HG03025 (cell line): Measurements from ENCODE around the gene EPS15.
A peak's percentile ranks its signal among the peaks of the same experiment; 100 is the strongest.
"Not testable (repeated sequence)": the region's sequence is repeated elsewhere in the genome, so short reads cannot be mapped to it uniquely, and the experiment has no call there.

Experiments used
- ATAC-seq: cut with Tn5 transposase; IDR thresholded peaks from one replicate; pipeline ENCODE4 v1.9.1; 2021; ENCODE audit warnings: mild to moderate bottlenecking, moderate library complexity; ENCODE audit not compliant: unreplicated experiment, low FRiP score

EPS15 gene

GRCh38 chr1:51519048-51519864 is at the start of gene EPS15:
Gene EPS15 (minus strand): TSS chr1:51519266. CDS start chr1:51519231, 35 bp downstream.
- peak; percentile 49 for ATAC-seq

GRCh38 chr1:51568231-51568935 is 49.3 kb upstream of the EPS15 start:
- no peak for ATAC-seq

DNA sequence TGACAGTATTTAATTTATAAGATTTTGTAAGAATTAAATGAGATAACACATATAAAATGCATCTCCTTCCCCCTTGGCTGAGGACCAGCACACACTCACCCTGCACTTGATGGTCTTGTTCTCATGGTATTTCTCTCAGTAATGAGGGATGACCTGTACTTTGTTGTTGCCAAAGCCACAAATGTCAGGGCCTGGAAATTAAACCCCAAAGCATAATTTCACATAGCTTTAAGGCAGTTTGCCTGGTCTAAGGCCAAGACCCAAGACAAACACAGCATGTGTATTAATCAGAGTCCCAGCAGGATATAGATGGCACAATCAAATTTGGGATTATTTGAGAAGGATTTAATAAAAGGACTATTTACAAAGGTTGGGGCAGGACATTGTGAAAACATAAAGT is 48.6 kb upstream of the EPS15 start:
- ATAC-seq, result no peak

GRCh38 chr1:51566260-51566659 is 47.2 kb upstream of the EPS15 start:
- ATAC-seq, result no peak

DNA sequence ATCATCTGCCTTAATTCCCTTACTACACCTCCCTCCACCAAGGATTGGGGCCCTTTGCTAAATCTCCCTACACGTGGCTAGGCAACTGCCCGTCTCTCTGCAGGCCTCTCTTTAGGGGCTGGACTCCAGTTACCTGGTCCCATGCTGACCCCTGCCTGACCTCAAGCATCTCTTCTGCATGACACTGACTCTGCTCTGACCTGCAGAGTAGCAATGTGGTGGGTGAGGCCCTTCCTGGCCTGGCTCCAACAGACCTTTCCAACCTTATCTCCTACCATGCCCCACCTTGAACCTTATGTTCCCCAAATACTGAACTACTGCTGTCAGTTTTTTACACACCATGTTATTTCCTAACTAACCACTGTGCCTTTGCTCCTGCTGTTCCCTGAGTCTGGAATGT is 45.9 kb upstream of the EPS15 start:
- ATAC-seq, result no peak

DNA sequence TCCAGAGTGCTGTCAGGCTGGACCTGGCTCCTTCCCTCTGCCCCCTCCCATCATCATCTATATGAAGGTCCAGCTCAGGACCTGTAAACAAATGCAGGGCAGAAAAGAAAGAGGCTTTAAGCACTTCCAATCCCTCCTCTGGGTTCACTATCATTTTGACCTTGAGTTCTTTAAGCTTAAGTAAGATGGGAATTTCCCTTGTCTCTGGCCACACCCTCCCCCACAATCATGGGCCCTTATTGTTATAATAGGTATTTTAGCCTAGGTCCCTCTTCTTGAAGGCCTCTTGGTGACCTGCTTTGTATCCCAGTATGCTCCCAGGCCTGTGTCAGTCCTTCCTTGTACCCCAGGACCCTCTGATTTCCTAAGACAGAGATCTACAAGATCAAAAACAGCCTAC is 45.1 kb upstream of the EPS15 start:
- no peak for ATAC-seq

DNA sequence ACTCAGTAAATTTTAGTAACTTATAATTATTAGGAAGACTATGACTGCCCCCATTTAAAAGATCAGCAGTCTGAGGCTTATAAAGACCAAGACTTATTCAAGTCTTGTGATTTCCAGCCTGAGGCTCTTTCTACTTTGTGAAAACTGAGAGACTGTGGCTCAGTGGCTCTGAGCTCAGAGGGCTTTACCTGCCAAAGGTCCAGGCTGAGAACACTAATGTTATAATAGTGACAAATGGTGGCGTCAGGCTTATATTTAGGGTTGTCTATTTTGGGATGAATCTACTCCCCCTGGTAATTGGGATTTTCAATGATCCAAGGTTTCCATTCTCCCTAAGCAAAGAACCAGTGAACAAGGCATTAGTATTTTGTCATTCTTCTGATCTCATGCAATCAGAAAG is 42.6 kb upstream of the EPS15 start:
- ATAC-seq, result no peak

GRCh38 chr1:51560895-51561294 is 41.8 kb upstream of the EPS15 start:
- not testable (repeated sequence) for ATAC-seq

DNA sequence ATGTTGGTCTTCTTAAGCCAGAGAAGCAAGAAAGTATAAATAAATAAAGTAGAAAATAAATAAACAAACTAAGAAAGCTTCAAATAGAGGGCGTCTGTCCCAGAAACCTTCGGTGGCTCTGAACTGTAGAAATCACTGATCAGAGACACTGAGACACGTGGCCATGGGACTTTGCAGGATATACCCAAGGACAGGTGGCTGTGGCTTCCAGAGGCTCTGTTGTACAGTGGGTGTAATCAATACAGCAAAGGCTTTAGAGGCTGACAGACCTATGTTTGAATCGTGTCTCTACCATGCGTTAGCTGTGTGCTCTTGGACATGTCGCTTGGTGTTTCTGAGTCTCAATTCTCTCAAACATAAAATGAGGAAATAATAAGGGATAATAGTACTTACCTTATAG is 41.0 kb upstream of the EPS15 start:
- no peak for ATAC-seq

- ATAC-seq, result no peak
Measured at GRCh38 chr1:51559501-51559900, 40.4 kb upstream of the EPS15 start.

DNA sequence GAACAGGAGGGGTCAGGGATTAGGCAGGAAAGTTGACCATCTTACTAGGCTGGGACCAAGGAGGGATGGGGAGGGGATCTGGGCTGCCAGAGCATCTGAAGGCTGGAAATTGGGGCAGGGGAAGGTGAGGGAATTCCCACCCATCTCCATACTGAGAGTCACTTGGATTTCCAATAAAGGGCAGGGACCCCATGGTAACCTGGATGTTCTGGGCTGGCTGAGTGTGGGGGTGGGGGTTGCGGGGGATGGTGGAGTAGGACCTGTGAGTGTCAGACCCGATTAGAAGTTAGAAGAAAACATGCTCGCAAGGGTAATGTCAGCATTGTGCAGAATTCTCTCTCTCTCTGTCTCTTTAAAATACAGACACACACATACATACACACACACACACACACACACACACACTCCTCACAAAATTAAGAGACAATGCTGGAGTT is 40.0 kb upstream of the EPS15 start:
- no peak for ATAC-seq

GRCh38 chr1:51558375-51558924 is 39.4 kb upstream of the EPS15 start:
- no peak for ATAC-seq

- no peak for ATAC-seq
Measured at GRCh38 chr1:51557168-51557567, 38.1 kb upstream of the EPS15 start.

GRCh38 chr1:51555866-51556619 is 37.0 kb upstream of the EPS15 start:
- no peak for ATAC-seq

- no peak for ATAC-seq
Measured at GRCh38 chr1:51553911-51554310, 34.8 kb upstream of the EPS15 start.

DNA sequence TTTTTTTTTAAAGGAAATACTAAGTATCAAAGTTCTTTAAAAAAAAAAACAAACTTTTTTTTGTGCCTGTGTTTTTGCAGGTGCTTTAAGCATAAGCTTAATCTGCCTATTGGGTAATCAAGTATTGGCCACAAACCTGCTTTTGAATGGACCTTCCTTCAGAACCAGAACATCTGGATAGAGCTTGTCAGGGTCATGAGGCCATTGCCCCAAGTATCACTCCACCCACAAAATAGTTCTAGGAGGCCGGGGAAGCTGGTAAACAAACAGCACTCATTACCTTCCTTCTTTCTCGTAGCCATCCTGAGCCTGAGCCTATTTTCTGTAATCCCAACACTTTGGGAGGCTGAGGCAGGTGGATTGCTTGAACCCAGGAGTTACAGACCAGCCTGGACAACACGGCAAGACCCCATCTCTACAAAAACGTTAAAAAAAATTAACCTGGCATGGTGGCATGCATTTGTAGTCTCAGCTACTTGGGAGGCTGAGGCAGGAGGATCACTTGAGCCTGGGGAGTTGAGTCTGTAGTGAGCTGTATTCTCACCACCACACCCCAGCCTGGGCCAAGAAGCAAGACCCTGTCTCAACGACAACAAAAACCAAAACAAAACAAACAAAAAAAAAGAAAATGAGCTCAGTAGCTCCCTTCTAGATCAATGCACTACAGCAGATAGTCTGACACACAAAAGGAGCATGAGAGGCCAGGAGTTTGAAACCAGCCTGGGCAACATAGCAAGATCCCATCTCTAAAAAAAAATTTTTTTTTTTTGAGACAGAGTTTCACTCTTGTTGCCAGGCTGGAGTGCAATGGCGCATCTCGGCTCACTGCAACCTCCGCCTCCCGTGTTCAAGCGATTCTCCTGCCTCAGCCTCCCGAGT is 34.1 kb upstream of the EPS15 start:
- no peak for ATAC-seq

DNA sequence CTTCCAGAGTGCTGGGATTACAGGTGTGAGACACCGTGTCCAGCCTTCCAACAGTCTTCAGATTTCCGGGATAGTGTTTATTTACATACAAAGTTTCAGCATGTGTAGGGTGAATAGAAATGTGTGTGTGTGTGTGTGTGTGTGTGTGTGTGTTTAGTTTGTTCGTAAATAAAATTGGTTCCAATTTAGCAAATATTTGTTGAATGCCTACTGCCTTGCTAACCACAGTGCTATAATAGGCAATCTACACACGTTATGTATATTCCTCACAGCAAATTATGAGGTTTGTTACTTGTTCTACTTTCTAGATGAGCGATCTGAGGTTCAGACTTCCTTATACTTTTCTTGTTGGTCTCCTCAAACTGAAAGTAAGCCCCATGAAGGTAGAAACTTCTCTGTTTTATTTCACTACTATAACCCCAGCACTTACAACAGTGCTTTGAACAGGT is 32.8 kb upstream of the EPS15 start:
- no peak for ATAC-seq

- ATAC-seq, result no peak
Measured at GRCh38 chr1:51551081-51551480, 32.0 kb upstream of the EPS15 start.

GRCh38 chr1:51549901-51550300 is 30.8 kb upstream of the EPS15 start:
- no peak for ATAC-seq
